Measurements from ENCODE around the gene SDS.

Gene SDS, protein sequence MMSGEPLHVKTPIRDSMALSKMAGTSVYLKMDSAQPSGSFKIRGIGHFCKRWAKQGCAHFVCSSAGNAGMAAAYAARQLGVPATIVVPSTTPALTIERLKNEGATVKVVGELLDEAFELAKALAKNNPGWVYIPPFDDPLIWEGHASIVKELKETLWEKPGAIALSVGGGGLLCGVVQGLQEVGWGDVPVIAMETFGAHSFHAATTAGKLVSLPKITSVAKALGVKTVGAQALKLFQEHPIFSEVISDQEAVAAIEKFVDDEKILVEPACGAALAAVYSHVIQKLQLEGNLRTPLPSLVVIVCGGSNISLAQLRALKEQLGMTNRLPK

DNA sequence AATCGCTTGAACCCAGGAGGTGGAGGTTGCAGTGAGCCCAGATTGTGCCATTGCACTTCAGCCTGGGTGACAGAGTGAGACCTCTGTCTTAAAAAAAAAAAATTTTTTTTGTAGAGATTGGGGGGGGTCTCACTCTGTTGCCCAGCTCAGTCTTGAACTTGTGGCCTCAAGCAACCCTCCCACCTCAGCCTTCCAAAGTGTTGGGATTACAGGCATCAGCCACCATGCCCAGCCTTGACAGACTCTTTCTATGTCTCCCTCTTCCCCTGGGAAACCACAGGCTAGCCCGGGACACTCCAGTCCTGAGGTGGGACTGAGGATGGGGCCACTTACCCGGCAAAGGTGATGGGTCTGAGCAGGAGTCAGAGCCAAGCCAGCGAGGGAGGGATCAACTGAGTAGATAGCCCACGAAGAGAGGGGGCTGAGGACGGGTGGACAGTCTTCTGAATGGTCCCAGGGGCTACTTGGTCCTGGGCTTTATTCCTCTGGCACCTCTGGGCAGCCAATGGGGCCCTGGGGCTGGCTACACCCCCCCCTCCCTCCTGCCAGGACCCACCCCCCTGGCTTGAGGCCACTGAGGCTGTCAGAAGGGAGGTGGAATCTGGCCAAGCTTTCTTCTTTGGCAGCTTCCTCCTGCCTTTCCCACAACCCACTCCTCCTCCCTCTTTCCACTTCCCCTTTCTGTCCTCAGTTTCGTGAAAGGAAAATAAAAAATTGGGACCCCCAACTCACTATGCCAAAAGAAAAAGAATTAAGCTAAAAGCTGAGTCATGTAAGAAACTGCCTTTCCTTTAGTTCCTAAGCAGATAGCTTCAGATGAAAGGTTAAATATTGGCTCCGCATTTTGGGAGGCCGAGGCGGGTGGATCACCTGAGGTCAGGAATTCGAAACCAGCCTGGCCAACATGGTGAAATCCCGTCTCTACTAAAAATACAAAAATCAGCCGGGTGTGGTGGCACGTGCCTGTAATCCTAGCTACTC is at the start of gene SDS:
Gene SDS (minus strand): TSS at position 453 of the 981 bp plus-strand sequence. CDS start 4,179 bp downstream, outside the sequence.
- DNase-seq = no peak

DNA sequence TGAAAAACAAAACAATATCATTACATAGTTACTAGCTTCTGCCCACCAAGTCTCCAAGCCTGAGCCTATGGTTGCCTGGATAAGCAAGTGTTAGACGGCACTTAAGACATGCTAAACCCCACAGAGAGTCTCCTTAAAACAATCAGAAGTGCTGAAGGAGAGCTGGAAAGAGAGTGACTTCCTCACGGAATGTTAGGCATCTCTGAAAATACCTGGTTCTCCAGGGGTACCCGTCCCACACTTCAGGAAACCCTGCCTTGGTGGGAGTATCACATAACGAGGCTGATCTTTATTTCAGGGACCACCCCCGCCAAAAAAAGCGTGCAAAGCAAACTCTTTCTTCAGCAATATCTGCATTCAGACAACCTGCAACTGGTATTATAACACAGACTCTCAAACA is 49.6 kb upstream of the SDS start:
- DNase-seq = no peak

DNA sequence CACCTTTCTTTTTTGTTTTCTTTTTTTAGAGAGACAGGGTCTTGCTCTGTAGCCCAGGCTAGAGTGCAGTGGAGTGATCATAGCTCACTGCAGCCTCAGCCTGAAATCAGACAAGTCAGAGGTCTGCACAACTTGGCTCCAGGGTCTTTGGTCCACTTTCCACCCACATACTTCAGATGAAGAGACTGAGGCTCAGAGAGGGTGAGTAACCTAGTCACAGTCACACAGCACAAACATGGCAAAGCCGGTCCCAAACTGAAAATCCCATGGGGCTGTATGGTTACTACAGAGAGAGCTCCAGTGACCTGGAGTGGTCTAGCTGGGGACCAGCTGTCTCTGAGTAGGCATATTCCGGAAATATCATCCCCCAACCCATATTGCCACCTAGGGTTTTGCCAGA is 48.8 kb upstream of the SDS start:
- no peak for DNase-seq

DNA sequence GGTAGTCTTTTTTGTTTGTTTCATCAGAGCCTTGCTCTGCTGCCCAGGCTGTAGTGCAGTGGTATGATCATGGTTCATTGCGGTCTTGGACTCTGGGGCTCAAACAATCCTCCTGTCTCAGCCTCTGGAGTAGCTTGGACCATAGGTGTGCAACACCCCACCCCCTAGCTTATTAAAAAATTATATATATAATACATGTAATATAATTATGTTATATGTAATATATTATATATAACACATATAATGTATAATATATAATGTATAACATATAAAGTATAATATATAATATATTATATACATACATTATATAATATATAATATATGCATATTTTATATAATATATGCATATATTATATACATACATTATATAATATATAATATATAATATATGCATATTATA is 46.2 kb upstream of the SDS start:
- no peak for DNase-seq

DNA sequence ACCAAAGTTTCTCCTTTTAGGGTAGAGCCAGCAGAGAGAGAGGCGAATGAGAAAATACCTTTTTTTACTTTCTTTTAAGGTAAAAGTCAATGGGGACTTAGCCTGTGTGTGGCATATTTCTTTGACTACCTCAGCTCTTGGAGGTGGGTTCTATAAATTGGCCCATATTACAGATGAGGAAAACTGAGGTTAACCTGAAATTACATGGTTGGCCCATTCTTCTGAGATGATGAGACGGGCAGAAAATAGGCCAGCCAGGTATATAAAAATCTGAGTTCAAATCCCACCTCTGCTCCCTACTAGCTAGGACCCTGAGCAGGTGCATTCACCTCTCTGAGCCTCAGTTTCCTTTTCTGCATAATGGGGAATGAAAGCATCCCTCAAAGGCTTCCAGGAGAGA is 45.6 kb upstream of the SDS start:
- DNase-seq = no peak

DNA sequence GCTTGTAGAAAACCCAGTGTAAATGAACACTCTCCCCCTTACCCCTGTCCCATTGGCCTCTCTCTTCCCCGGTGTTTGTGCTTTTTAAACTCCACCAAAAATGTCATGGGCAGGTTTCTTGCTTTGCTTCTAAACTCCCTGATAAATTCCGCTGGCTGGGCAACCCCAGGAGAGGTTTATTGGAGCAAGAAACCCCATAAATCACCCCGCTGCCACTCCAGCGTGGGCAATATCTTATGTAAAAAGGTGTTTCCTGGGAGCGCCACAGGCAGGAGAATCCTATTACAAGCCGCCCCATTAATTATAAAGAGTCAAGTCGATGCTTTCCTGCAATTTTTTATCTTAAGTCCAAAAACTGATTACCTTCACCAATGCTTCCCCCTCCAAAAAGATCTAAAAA is 45.2 kb upstream of the SDS start:
- DNase-seq = no peak

DNA sequence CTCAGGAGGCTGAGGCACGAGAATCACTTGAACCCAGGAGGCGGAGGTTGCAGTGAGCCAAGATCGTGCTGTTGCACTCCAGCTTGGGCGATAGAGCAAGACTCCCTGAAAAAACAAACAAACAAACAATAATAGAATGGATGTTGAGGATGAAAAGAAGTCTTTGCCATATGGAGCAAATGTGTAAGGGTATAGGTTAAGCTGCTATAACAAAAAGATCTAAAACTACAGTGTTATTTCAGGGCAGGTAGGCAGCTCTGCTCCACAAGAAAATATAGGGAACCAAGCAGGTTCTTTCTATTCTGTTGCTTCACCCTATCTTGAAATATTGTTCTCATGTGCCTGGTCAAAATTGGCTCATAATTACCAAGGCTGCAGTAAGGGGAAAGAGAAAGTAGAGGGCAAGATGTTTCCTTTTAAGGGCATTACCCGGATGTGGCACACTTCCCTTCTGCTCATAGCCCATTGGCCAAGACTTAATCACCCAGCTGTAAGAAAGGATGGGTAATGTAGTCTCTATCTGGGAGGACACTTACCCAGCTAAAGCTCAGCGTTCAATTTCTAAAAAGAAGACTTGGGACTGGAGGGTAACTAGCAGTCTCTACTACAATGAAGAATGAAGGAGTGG is 42.0 kb upstream of the SDS start:
- DNase-seq = no peak

DNA sequence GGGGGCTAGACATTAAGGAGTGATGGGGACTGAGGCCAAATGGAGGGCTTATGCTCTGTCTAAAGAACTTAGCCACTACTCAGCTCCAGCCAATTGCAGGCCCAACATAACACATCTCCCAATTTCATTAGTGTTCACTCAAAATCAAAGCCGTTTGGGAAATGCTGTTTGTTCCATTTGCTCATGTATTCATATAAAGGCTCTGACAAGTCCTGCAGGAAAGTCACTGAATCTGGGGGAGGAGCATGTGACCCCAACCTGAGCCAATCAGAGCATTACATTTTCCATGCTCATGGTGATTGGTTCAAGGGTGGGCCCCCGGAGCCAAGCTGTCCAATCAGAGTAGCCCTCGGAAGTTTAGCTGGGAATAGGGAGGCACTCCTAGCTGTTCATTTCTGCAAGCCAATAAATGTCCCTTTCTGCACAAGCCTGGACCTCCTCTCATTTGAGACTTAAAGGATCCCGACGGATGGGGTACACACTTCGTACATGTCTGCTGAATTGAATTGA is 39.4 kb upstream of the SDS start:
- no peak for DNase-seq

DNA sequence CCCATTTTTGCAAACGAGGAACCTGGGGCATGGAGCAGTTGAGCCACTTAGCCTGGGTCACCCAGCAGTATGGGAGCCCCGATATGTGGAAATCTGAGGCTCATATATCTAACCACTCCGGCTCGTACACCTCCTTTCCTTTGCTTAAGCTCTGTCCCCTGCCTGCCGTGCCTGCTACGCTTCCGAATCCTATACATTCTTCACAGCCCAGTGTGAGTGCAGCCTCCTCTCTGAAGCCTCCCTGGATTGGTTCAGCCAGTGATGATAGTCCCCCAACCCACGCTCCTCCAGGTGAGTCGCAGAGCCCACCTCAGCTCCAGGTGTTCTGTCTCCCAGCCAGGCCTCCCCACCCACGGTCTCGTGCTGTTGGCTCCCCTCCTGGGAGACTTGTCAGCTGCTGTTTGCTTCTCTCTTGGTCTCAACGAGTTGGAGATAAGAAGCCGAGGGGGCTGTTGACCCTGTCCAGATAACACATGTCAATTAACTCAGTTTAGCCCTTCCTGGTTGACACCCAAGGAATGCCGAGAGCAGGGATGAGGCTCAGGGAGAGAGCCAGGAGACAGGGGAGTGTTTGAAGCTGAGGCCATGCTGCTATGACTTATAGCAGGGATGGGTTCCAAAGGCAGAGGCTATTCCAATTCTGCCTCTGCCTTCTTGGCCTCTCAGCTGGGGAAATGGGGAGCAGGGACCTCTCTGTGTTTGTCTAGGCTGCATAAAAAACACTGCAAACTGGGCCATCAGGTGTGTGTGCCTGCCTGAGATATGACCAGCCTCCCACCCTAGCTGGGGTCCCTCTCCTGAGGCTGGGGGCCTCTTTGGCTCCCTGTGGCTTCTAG is 37.5 kb upstream of the SDS start:
- DNase-seq = no peak

DNA sequence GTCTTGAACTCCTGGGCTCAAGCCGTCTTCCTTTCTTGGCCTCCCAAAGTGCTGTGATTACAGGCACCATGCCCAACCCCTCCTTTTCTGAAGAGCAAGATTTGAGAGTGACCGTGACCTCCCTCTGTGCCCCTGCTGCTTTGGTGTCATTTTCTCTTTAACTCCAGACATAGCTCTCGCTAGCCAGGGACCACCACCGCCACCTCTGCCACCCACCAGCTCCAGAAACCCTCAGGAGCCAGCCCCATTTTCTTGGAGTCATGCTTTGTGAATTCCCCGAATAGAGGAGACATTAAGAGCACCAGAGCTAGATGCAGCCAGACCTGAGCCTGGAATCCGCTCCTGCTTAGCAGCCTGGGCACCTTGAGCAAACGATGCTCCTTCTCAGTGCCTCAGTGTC is 36.6 kb upstream of the SDS start:
- no peak for DNase-seq

DNA sequence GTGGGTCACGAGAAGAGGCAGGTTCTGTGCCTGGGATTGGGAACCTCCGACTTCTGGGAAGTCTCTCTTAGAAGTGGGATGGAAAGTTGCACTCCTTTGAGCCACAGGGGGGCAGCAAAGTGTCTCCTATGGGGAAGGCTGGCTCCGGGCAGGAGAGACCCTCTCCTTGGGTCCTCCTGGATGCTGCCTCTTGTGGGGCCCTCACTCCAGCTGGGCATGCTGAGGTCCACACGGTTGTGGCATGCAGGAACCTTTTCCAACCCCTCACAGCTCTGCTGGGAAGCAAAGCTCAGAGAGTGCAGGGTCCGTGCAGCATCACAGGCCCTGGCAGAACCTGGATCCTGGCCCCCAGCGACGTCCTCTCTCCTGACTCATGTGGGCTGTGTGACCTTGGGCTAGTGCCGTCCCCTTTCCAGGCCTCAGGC is 35.9 kb upstream of the SDS start:
- no peak for DNase-seq

DNA sequence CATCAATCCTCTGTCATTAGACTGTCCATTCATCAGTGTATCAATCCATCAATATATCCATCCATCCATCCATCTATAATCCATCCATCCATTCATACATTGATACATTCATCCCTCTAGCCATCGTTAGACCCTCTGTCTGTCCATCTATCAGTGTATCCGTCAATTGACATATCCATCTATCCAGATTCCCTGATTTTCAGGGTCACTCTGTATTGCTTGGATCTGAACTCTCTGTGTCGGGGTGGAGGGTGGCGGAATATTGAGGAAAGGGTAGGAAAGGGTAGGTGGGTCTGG is 35.6 kb upstream of the SDS start:
- no peak for DNase-seq

DNA sequence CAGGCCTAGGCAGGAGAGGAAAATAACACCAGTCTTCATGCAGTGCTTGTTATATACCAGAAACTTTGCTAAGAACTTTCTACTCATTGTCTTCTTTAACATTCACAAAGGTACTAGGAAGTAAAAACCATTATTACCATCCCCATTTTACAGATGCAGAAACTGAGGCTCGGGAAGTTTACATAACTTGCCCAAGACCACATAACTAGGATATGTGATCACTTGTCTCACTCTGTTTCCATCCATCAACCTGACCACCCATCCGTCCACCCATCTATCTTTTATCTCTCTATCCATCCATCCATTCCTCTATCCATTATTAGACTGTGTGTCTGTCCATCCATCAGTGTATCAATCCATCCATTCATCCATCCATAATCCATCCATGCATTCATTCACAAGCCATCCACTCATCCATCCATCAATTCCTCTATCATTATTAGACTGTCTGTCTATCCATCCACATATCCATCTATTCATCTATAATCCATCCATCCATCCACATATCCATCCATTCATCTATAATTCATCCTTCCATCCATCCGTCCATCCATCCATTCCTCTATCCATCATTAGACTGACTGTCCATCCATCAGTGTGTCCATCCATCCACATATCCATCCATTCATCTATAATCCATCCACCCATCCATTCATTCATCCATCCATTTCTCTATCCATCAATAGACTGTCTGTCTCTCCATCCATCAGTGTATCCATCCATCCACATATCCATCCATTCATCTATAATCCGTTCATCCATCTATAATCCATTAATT is 35.0 kb upstream of the SDS start:
- no peak for DNase-seq

DNA sequence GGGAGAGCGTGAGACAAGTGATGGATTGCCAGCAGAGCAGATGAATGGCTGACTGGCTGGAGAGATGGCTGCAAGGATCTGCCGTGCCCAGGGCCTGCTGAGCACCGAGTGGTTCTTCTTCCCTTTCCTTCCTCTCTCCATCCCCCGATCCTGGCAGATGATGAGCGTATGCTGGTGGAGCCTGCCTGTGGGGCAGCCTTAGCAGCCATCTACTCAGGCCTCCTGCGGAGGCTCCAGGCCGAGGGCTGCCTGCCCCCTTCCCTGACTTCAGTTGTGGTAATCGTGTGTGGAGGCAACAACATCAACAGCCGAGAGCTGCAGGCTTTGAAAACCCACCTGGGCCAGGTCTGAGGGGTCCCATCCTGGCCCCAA is 34.0 kb upstream of the SDS start:
- DNase-seq = no peak

DNA sequence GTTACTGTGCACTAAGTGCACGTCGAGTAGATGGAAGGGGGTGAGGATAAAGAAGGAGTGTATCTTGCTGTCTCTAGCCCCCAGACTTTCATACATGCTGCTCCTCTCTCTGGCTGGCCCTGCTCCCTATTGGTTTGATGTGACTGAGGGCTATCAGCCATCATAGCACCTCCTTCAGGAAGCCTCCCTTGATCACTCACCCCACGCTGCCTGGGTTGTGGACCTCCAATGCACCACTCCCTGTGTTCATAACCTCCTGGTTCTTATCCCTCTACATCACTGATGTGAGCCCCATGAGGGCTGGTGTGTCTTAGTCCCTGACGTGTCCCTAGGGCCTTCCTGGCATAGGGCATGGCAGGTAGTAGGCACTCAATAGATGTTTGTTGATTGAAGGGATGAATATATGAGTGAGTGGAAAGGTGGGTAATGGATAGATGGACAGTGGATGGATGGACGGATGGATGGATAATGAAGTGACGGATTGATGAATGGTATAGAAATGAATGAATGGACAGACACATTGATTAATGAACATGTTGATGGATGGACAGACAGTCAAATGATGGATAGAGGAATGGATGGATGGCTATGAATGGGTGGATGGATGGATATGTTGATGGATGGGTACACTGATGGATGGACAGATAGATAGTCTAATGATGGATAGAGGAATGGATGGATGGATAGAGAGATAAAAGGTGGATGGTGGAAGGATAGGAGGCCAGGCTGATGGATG is 33.5 kb upstream of the SDS start:
- no peak for DNase-seq

DNA sequence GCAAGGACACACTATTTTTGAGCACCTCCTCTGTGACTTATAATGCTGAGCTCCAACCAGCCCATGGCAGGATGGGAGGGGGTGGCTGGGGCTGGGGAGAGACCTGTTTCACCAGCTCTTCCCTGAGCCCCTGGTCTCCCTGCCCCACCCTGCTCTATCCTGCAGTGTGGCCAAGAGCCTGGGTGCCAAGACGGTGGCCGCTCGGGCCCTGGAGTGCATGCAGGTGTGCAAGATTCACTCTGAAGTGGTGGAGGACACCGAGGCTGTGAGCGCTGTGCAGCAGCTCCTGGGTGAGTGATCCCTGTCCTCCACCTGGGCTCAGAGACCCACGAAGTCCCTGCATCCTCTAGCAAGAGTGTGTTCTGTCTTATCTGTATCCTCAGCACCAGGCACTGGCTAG is 32.9 kb upstream of the SDS start:
- DNase-seq = no peak

DNA sequence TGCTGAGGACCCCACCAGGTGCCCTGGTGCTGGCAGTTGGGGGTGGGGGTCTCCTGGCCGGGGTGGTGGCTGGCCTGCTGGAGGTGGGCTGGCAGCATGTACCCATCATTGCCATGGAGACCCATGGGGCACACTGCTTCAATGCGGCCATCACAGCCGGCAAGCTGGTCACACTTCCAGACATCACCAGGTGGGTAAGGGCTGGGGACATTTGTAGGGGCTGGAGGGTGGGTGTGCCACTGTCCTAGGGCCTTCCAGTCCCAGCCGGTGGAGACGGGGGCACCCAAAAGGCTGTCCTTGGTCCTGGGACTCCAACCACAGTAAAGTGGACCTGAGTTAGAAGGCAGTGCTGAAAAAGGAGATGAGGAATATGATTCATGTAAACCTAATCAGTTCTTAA is 31.7 kb upstream of the SDS start:
- DNase-seq = no peak

DNA sequence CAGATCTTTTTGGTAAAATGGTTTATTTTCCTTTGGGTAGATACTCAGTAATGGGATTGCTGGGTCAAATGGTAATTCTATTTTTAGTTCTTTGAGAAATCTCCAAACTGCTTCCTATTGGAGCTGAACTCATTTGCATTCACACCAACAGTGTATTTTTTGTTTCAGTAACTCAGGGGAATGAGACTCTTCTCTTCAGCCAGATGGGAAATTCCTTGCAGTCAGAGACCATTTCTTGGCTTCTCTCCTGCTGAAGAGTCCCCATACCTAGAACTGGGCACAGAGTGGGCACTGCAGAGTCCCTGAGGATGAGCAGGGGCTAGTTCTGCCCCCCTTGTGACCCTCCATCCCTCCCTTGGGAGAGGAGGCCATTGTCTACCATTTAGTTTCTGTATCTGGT is 29.3 kb upstream of the SDS start:
- DNase-seq = no peak

DNA sequence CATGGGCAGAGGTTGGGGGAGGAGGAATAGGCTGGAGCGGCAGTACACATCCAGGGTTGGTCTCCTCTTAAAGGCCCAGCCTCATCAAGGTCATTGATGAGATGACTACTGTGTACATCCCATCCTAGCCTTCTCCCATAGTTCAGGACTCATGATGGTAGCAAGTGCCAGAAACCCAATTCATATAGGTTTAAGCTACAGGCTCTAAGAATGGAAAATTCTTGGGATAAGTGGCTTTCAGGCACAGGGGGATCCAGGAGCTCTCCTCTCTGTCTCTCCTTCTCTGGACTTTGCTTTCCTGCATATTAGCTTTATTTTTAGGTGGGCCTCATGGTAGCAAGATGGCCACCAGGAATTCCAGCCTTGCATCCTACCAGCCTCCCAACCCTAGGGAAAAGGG is 24.8 kb upstream of the SDS start:
- DNase-seq = no peak

DNA sequence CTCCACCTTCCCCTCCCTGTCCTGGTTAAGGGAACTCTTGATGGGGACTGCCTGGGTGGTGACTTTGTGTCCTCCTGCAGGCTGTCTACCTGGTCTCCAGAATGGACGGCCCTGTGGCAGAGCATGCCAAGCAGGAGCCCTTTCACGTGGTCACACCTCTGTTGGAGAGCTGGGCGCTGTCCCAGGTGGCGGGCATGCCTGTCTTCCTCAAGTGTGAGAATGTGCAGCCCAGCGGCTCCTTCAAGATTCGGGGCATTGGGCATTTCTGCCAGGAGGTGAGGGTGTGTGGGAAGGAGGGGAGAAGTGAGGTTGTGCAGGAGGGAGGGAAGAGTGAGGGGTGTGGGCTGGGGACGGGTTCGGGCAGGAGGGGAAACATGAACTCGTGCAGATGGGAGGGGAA is 24.2 kb upstream of the SDS start:
- DNase-seq = no peak

DNA sequence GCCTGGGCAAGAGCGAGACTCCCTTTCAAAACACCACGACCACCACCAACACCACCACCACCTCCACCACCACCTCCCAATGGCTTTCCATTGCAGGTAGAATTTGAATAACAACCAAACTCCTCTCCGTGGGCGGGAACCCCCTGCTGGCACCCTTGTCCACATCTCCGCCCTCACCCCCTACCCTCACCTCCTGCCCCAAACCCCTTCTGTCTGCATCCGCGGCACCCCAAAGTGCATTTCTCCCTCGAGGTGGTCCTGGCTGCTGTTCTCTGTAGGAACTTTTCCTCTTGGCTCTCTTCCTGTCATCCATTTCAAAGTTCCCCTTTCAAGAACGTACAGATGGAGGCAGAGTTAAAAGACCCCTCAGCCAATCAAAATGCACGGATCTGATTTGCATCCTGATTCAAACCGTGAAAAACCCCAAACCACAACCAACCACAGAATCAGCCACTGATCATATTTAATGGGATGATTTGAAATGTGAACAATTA is 22.3 kb upstream of the SDS start:
- no peak for DNase-seq

All from CD4-positive, alpha-beta T cell treated with Interleukin-10 for 1 hour (primary cell).